Measurements from ENCODE around the gene ALKBH3.
A peak's percentile ranks its signal among the peaks of the same experiment; 100 is the strongest.

Gene ALKBH3

GRCh38 chr11:43920598-43921419, 40.2 kb downstream of the ALKBH3 start:
- Mint-ChIP-seq H3K36me3 (ENCODE audit: insufficient read depth) (peaks cover 11% of the 10 kb centered on the region), H3K4me3 (no peak overlapping the region), H3K27ac (no peak overlapping the region), H3K4me1 (ENCODE audit: low read depth in 2 of 2) (peaks cover 0 to 3% of the 10 kb centered on the region in 2 donors), H3K9me3 (no peaks in the 10 kb centered on the region), H3K27me3 (no peaks in the 10 kb centered on the region)
- DNase-seq (no peak), ATAC-seq (replicated peaks) (no peak)

- no peak overlapping the region for H3K4me3 Mint-ChIP-seq
Measured at GRCh38 chr11:43921561-43922294, 41.1 kb downstream of the ALKBH3 start.

DNA sequence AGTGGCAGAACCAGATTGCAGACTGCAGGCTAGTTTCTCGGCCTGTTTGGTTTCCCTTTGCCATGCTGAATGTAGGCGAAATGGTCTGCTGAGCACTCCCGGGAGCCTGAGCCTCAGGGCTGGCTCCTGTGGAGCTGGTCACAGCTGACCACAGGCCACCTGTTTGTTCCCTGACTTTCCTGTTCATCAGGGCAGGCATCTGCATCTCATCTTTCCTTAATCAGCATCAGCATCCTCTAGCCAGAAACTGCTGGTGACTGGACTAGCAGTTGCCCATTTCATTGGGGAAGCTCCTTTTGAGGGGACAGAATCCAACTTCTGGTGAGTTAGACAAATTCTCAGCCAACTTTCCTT, 41.6 kb downstream of the ALKBH3 start:
- DNase-seq (no peak), ATAC-seq (replicated peaks) (no peak)
- no peaks in the 10 kb centered on the region for H3K27me3 Mint-ChIP-seq
- H3K4me3 Mint-ChIP-seq, result no peak overlapping the region
- H3K9me3 Mint-ChIP-seq, result no peaks in the 10 kb centered on the region
- no peak overlapping the region for H3K27ac Mint-ChIP-seq
- H3K4me1 Mint-ChIP-seq (ENCODE audit: low read depth in 2 of 2), result peaks cover 0 to 4% of the 10 kb centered on the region in 2 donors
- H3K36me3 Mint-ChIP-seq (ENCODE audit: insufficient read depth), result peaks cover 11% of the 10 kb centered on the region

More at GRCh38 chr11:43921561-43922294, 41.1 kb downstream of the ALKBH3 start:
- no peaks in the 10 kb centered on the region for H3K27me3 Mint-ChIP-seq
- DNase-seq (no peak), ATAC-seq (replicated peaks) (no peak)
- no peaks in the 10 kb centered on the region for H3K9me3 Mint-ChIP-seq
- H3K36me3 Mint-ChIP-seq (ENCODE audit: insufficient read depth), result peaks cover 11% of the 10 kb centered on the region
- H3K4me1 Mint-ChIP-seq (ENCODE audit: low read depth in 2 of 2), result peaks cover 0 to 5% of the 10 kb centered on the region in 2 donors
- H3K27ac Mint-ChIP-seq, result peak overlapping the region in 1 of 2 donors; percentile 66

DNA sequence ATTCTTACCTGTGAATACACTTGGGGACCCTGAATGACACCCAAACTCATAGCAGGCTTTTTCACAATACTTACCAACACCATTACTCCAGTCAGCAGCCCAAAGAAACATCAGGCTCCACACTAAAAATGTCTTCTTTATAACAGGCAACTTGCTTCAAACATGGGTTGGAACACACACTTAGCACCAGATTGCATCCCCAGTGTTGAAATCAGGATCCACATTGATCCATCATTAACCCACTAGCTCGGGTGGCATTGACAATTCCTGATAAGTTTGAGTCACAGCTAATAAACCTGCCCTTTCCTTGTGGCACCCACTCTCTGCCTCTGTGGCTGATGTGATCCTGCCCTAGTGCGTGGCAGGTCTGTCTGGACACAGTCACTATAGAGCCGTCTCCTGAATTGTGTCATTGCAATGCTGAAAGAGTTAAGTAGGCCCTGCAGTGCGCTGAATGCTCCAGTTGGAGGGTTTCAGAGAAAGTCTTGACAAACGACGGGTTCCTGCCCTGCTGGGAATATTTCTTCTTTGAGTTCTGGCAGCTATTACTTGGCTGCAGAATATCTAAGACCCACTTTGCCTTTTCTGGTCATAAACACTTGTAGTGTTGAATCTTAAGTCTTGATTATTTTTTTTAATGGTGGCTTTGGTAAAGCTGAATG, 42.2 kb downstream of the ALKBH3 start:
- Mint-ChIP-seq H3K4me3 (no peak overlapping the region), H3K27ac (no peak overlapping the region), H3K9me3 (no peaks in the 10 kb centered on the region), H3K27me3 (no peaks in the 10 kb centered on the region), H3K36me3 (ENCODE audit: insufficient read depth) (peaks cover 11% of the 10 kb centered on the region), H3K4me1 (ENCODE audit: low read depth in 2 of 2) (peaks cover 0 to 2% of the 10 kb centered on the region in 2 donors)
- no peak for ATAC-seq (replicated peaks)
- DNase-seq, result no peak

DNA sequence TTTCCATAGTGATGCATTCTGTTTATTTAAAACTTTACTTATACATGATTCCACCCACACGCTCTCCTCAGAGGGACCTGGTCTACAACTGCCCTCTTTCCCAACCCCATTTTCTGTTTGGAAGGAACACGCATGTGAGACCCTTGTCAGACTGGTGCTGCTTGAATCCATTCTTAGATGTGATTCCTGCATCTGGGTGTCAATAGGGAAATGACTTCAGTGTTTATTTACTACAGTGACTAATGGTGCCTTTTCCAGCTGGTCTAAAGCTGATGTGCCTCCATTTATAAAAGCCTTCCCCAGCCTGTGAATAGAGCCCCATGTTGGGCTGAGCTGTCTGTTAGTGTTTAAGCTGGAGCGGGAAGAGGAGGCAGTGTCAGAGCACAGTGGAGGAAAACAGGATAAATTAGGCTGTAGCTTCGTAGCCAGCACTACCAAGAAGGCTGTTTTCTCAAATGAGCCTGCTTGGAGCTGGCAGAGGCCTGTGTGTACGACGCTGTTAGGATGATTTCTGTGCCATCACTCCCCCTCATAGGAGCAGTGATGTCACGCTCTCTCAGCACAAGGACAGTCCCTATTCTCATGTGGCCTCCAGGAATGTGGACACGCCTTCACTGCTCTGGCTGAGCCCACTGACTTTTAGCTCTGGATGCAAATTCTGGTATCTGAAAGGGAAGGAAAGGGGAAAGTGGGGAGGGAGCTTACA, 42.9 kb downstream of the ALKBH3 start:
- Mint-ChIP-seq H3K4me1 (ENCODE audit: low read depth in 2 of 2) (peaks cover 0 to 2% of the 10 kb centered on the region in 2 donors), H3K36me3 (ENCODE audit: insufficient read depth) (peaks cover 11% of the 10 kb centered on the region), H3K27ac (no peak overlapping the region), H3K4me3 (no peak overlapping the region), H3K9me3 (no peaks in the 10 kb centered on the region), H3K27me3 (no peaks in the 10 kb centered on the region)
- ATAC-seq (replicated peaks), result no peak
- no peak for DNase-seq

DNA sequence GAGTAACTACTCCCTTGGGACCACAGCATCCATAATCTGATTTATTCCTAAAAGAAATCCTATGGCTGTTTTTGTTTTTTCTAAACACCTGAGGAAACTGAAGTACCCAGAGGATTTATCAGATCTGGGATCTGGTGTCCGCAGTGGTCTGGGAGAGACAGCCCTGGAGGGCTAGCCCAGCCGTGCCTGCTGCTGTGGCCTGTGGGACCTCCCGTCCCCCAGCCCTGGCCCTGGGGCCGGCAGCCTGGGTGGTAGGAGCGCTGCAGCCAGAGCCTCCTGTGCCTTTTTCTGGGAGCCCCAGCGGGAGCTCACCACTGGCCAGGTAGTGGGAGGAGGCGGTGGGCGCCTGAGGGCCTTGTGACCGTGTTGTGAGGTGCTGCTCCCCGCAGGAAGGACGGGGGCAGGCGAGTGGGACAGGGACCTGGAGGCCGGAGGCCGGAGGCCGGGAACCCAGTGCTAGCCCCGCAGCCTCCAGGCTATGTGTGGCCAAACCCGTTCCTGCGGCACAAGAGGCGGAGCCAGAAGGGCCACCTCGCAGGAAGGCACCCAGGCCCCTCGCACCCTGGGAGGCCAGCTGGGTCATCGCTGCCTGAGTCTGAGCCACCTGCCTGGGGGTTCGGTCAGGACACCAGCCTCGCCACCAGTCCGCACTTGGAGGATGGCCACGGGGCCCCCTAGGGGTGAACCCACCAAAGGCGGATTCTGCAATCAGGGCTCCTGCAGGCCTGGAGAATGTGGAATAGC, 43.7 kb downstream of the ALKBH3 start:
- Mint-ChIP-seq H3K27me3 (no peaks in the 10 kb centered on the region), H3K27ac (no peak overlapping the region), H3K4me1 (ENCODE audit: low read depth in 2 of 2) (peaks cover 0 to 2% of the 10 kb centered on the region in 2 donors), H3K9me3 (no peaks in the 10 kb centered on the region), H3K36me3 (ENCODE audit: insufficient read depth) (peaks cover 11% of the 10 kb centered on the region), H3K4me3 (no peak overlapping the region)
- ATAC-seq (replicated peaks), result no peak
- no peak for DNase-seq

DNA sequence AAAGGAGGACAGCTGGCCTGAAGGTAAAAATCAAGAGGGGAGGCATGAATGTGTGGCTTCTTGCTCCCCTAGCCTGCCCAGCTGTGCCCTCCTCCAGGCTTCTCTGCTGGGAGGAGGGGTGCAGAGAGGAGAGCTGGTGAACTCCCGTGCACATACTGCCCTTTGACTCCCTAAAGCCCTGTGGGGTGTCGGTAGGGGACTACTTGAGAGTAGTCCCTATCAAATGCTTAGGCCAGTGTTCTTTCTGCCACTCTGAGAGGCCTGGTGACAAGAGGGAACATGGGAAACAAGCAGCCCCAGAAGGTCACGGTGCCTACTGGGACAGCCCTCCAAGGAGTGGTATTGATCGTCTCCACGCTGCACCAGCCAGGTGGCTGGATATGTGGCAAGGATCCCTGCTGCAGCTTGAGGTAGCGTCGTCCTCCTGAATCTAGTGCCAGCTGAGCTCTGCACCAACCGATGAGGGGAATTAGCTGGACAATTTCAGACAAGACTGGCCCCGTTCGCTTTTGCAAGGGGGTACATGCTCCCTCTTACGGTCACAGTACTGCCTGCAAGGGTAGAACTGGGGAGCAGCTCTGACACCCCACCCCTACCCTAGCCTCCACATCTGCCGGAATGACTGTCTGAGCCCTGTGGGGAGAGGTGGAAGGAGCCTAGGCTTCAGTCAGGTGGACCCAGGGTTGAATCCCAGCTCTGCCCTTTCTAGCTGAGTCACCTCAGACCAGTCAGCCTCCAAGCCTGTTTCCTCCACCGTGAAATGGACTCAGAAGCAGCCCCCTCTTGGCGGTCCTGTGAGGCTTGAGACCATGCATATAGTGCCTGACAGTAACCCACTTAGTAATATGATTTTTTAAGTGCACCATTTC, 44.7 kb downstream of the ALKBH3 start:
- no peak overlapping the region for H3K4me3 Mint-ChIP-seq
- no peaks in the 10 kb centered on the region for H3K9me3 Mint-ChIP-seq
- H3K4me1 Mint-ChIP-seq (ENCODE audit: low read depth in 2 of 2), result peaks cover 1 to 2% of the 10 kb centered on the region in 2 donors
- no peaks in the 10 kb centered on the region for H3K27me3 Mint-ChIP-seq
- DNase-seq, result no peak
- no peak for ATAC-seq (replicated peaks)
- peaks cover 7% of the 10 kb centered on the region for H3K36me3 Mint-ChIP-seq (ENCODE audit: insufficient read depth)
- H3K27ac Mint-ChIP-seq, result no peak overlapping the region

- Mint-ChIP-seq H3K4me3 (no peak overlapping the region), H3K9me3 (no peaks in the 10 kb centered on the region), H3K4me1 (ENCODE audit: low read depth in 2 of 2) (peaks cover 4 to 9% of the 10 kb centered on the region in 2 donors), H3K27me3 (no peaks in the 10 kb centered on the region), H3K36me3 (ENCODE audit: insufficient read depth) (peaks cover 3% of the 10 kb centered on the region), H3K27ac (no peak overlapping the region)
- DNase-seq, result no peak
- no peak for ATAC-seq (replicated peaks)
Measured at GRCh38 chr11:43925932-43926505, 45.4 kb downstream of the ALKBH3 start.

DNA sequence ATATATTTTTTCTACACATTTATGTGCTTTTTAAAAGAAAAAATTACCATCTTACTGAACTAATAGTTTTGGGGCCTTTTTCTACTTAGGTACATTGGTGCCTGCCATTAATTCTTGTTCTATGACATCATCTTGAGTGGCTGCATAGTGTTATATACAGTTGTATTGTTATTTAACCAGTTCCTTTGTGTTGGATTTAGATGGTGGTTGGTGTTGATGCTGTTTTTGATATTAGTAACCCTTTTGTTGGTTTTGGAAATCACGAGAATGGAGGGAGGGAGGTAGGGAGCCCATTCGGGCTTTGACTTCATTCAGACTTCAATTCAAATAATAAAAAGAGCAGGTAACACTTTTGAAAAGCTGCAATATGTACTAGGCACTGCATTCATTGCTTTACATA, 46.4 kb downstream of the ALKBH3 start:
- Mint-ChIP-seq H3K4me3 (no peak overlapping the region), H3K4me1 (ENCODE audit: low read depth in 2 of 2) (peaks cover 4 to 11% of the 10 kb centered on the region in 2 donors), H3K27ac (no peak overlapping the region), H3K27me3 (no peaks in the 10 kb centered on the region), H3K9me3 (no peaks in the 10 kb centered on the region), H3K36me3 (ENCODE audit: insufficient read depth) (no peaks in the 10 kb centered on the region)
- ATAC-seq (replicated peaks) (no peak), DNase-seq (no peak)

GRCh38 chr11:43927925-43928707, 47.5 kb downstream of the ALKBH3 start:
- ATAC-seq (replicated peaks), result no peak
- Mint-ChIP-seq H3K36me3 (ENCODE audit: insufficient read depth) (no peaks in the 10 kb centered on the region), H3K27me3 (no peaks in the 10 kb centered on the region), H3K4me3 (no peak overlapping the region), H3K9me3 (no peaks in the 10 kb centered on the region), H3K27ac (no peak overlapping the region), H3K4me1 (ENCODE audit: low read depth in 2 of 2) (peaks cover 4 to 11% of the 10 kb centered on the region in 2 donors)
- no peak for DNase-seq

DNA sequence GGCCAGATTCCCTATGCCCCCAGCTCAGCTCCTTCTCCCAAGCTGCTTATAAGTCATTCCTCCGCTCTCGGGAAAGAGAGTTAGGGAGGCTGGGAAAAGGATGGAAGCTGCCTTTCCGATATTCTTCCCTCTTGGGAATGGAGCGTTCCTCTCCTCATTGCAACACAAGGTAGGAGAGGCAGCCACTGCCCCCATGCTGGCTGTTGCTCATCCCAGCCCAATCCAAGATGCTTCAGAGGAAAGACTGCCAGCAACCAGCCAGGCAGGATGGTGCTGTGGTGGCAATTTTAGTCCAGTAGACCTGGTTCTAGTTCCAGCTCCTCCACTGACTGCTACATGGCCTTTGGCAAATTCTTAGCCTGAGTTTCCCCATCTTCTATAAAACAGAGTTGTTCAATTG, 48.1 kb downstream of the ALKBH3 start:
- no peak for ATAC-seq (replicated peaks)
- Mint-ChIP-seq H3K27ac (no peak overlapping the region), H3K4me1 (ENCODE audit: low read depth in 2 of 2) (peaks cover 4 to 11% of the 10 kb centered on the region in 2 donors), H3K27me3 (no peaks in the 10 kb centered on the region), H3K36me3 (ENCODE audit: insufficient read depth) (no peaks in the 10 kb centered on the region), H3K4me3 (no peak overlapping the region), H3K9me3 (no peaks in the 10 kb centered on the region)
- no peak for DNase-seq

Data from effector memory CD8-positive, alpha-beta T cell (primary cell).